ENCODE measurements around the gene MDN1.

DNA sequence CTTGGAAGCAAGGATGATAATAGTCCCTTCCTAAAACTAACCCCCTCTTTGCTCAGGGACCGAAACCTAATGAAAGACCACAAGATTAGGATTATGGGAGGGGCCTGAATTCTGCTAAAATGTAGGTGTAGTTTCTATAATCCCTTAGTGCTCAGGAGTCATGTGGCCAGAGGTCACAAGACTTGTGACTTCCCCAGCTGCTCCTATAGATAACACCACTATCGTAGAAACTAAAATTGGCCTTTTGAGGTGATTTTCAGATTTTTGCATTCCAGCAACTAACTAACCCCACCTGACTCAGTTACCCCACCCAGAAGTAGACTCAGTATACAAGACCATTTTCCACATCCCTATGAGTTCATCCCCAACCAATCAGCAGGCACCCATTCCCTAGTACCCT, 42.1 kb downstream of the MDN1 start:
- TF ChIP-seq, protein P1, sequence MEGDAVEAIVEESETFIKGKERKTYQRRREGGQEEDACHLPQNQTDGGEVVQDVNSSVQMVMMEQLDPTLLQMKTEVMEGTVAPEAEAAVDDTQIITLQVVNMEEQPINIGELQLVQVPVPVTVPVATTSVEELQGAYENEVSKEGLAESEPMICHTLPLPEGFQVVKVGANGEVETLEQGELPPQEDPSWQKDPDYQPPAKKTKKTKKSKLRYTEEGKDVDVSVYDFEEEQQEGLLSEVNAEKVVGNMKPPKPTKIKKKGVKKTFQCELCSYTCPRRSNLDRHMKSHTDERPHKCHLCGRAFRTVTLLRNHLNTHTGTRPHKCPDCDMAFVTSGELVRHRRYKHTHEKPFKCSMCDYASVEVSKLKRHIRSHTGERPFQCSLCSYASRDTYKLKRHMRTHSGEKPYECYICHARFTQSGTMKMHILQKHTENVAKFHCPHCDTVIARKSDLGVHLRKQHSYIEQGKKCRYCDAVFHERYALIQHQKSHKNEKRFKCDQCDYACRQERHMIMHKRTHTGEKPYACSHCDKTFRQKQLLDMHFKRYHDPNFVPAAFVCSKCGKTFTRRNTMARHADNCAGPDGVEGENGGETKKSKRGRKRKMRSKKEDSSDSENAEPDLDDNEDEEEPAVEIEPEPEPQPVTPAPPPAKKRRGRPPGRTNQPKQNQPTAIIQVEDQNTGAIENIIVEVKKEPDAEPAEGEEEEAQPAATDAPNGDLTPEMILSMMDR (conservative IDR thresholded peaks at IDR 0.05; ENCODE audit: low read depth, low read length): no peak
- TF ChIP-seq POLR2A (IDR thresholded peaks at IDR 0.05; ENCODE audit: low read depth, low read length): no peak
